SK-N-SH (cell line): ENCODE measurements around the gene SON. TPM values are rescaled to one million over a fixed set of nuclear protein-coding genes. Genes with fewer than 3 reads are reported as not detected.

Source experiments
- CTCF ChIA-PET: fragments of 300-600, 350-600 bp; formaldehyde crosslinking; extraction: SDS; loops from one replicate; lab custom pipeline; 2021; lab: Yijun Ruan, JAX
- POLR2A ChIA-PET: fragments of 350-600 bp; sonication (Branson Sonifier 250); formaldehyde crosslinking; extraction: SDS; loops from one replicate; lab custom pipeline; 2020; ENCODE audit warnings: antibody characterized with exemption, inconsistent platforms; lab: Yijun Ruan, JAX
- DNase-seq: peaks from one replicate; pipeline ENCODE4 v3.0.0; 2012
- H2AFZ ChIP-seq: fragments of 200-600 bp; sonication (generic); 2 replicates; pipeline ENCODE4 v1.8.1; 2016; ENCODE audit warnings: antibody characterized with exemption, mild to moderate bottlenecking, low read depth
- H3F3A ChIP-seq: fragments of 200-600 bp; sonication (generic); replicated peaks from 2 replicates; pipeline ENCODE3; 2016; ENCODE audit warnings: antibody characterized with exemption, mild to moderate bottlenecking; ENCODE audit not compliant: insufficient read depth
- H3K27ac ChIP-seq, 2 experiments: fragments of 200-500 bp in 1 of 2; fragments of 200-600 bp in 1 of 2; sonication (Bioruptor generic) in 1 of 2; sonication (generic), shearing (Covaris generic) in 1 of 2; 2 replicates each; pipeline versions ENCODE4 v1.5.1 to v1.6.1; 2014 to 2016; ENCODE audit warnings: low read depth in 2 of 2, inconsistent platforms in 1 of 2, low read length in 1 of 2, mild to moderate bottlenecking in 1 of 2, mixed read lengths in 1 of 2
- H3K27me3 ChIP-seq: fragments of 200-600 bp; sonication (generic), shearing (Covaris generic); 2 replicates; pipeline ENCODE4 v1.6.1; 2016; ENCODE audit warnings: mixed run types; ENCODE audit not compliant: insufficient read depth
- H3K36me3 ChIP-seq, 2 experiments: fragments of 200-500 bp in 1 of 2; fragments of 200-600 bp in 1 of 2; sonication (Bioruptor generic) in 1 of 2; sonication (generic) in 1 of 2; replicated peaks in 1 of 2; 2 replicates each; pipeline versions ENCODE3 to v1.5.1; 2014 to 2016; ENCODE audit warnings: low read length in 1 of 2, mild to moderate bottlenecking in 1 of 2; ENCODE audit not compliant: insufficient read depth in 2 of 2, control insufficient read depth in 1 of 2
- H3K4me1 ChIP-seq, 2 experiments: fragments of 200-500 bp in 1 of 2; fragments of 200-600 bp in 1 of 2; sonication (Bioruptor generic) in 1 of 2; sonication (generic), shearing (Covaris generic) in 1 of 2; 2 replicates each; pipeline versions ENCODE4 v1.5.1 to v1.6.1; 2014 to 2016; ENCODE audit warnings: low read depth in 1 of 2, low read length in 1 of 2, mixed run types in 1 of 2; ENCODE audit not compliant: insufficient read depth in 2 of 2, control insufficient read depth in 1 of 2
- H3K4me2 ChIP-seq: fragments of 200-600 bp; sonication (generic), shearing (Covaris generic); 2 replicates; pipeline ENCODE4 v1.6.1; 2017; ENCODE audit warnings: mixed run types
- H3K4me3 ChIP-seq, 2 experiments: fragments of 200-500 bp in 1 of 2; fragments of 200-600 bp in 1 of 2; sonication (Bioruptor generic) in 1 of 2; sonication (generic), shearing (Covaris generic) in 1 of 2; 2 replicates each; pipeline versions ENCODE4 v1.5.1 to v1.8.1; 2014 to 2016; ENCODE audit warnings: low read depth in 2 of 2, inconsistent platforms in 1 of 2, low read length in 1 of 2, mild to moderate bottlenecking in 1 of 2, mixed read lengths in 1 of 2, moderate library complexity in 1 of 2
- H3K79me2 ChIP-seq: fragments of 200-600 bp; sonication (generic); 2 replicates; pipeline ENCODE4 v1.8.1; 2017; ENCODE audit warnings: mild to moderate bottlenecking; ENCODE audit not compliant: insufficient read depth
- H3K9ac ChIP-seq: fragments of 200-600 bp; sonication (generic); 2 replicates; pipeline ENCODE4 v1.6.1; 2017; ENCODE audit warnings: mixed run types
- H3K9me2 ChIP-seq: fragments of 200-600 bp; sonication (generic); 2 replicates; pipeline ENCODE4 v1.6.1; 2017; ENCODE audit warnings: mixed run types
- H3K9me3 ChIP-seq: fragments of 200-600 bp; sonication (generic); 2 replicates; pipeline ENCODE4 v1.6.1; 2017; ENCODE audit warnings: mixed run types, mild to moderate bottlenecking, moderate library complexity
- H4K20me1 ChIP-seq: fragments of 200-600 bp; sonication (generic); 2 replicates; pipeline ENCODE4 v1.6.1; 2017; ENCODE audit warnings: mild to moderate bottlenecking, mixed run types; ENCODE audit not compliant: insufficient read depth
- CHD2 ChIP-seq: fragments of 150-350 bp; IDR thresholded peaks from 2 replicates; pipeline ENCODE4 v1.6.1; 2018; ENCODE audit warnings: low read length; ENCODE audit not compliant: partially characterized antibody
- ELF1 ChIP-seq: IDR thresholded peaks from 2 replicates; pipeline ENCODE4 v1.4.0; 2012
- EP300 ChIP-seq, 2 experiments: IDR thresholded peaks; 2 replicates each; pipeline versions ENCODE4 v1.4.0 to v1.6.1; 2012; ENCODE audit warnings: borderline replicate concordance in 1 of 2, low read depth in 1 of 2, low read length in 1 of 2
- FOSL2 ChIP-seq: IDR thresholded peaks from 2 replicates; pipeline ENCODE4 v1.4.0; 2012; ENCODE audit warnings: low read depth, mild to moderate bottlenecking, moderate library complexity, borderline replicate concordance
- FOXJ3 ChIP-seq: sonication (generic); formaldehyde crosslinking; IDR thresholded peaks from 2 replicates; pipeline ENCODE4 v1.5.1; 2020; ENCODE audit warnings: mild to moderate bottlenecking, missing genetic modification reagents
- GABPA ChIP-seq: IDR thresholded peaks from 2 replicates; pipeline ENCODE4 v1.4.0; 2012; ENCODE audit warnings: low read depth, mild to moderate bottlenecking
- GATA2 ChIP-seq: sonication (generic); formaldehyde crosslinking; IDR thresholded peaks from 2 replicates; pipeline ENCODE4 v1.5.0; 2020; ENCODE audit warnings: mild to moderate bottlenecking, missing genetic modification reagents
- JUND ChIP-seq: IDR thresholded peaks from 2 replicates; pipeline ENCODE4 v1.4.0; 2012
- MEF2A ChIP-seq: IDR thresholded peaks from 2 replicates; pipeline ENCODE4 v1.4.0; 2012; ENCODE audit warnings: low read depth, borderline replicate concordance
- MXI1 ChIP-seq: IDR thresholded peaks from 2 replicates; pipeline ENCODE4 v1.6.1; 2012; ENCODE audit warnings: mild to moderate bottlenecking, low read depth, low read length, improper control_type of control experiment
- NFIC ChIP-seq: IDR thresholded peaks from 2 replicates; pipeline ENCODE4 v1.4.0; 2012; ENCODE audit warnings: borderline replicate concordance
- POLR2AphosphoS5 ChIP-seq: IDR thresholded peaks from 2 replicates; pipeline ENCODE4 v1.6.1; 2012; ENCODE audit warnings: low read depth, low read length
- RFX5 ChIP-seq: IDR thresholded peaks from 2 replicates; pipeline ENCODE4 v1.6.1; 2012; ENCODE audit warnings: mild to moderate bottlenecking, improper control_type of control experiment, low read length
- SIN3A ChIP-seq: IDR thresholded peaks from 2 replicates; pipeline ENCODE4 v1.6.1; 2012; ENCODE audit warnings: low read depth, mild to moderate bottlenecking, low read length, moderate library complexity, borderline replicate concordance
- SMC3 ChIP-seq: IDR thresholded peaks from 2 replicates; pipeline ENCODE4 v1.6.1; 2012; ENCODE audit warnings: low read depth, low read length, improper control_type of control experiment
- TAF1 ChIP-seq: IDR thresholded peaks from 2 replicates; pipeline ENCODE4 v1.6.1; 2012; ENCODE audit warnings: low read depth, mild to moderate bottlenecking, low read length, moderate library complexity, borderline replicate concordance
- TEAD4 ChIP-seq: IDR thresholded peaks from 2 replicates; pipeline ENCODE4 v1.4.0; 2012; ENCODE audit warnings: mild to moderate bottlenecking, borderline replicate concordance; ENCODE audit not compliant: insufficient read depth
- WGBS: methylation state at CpG from one replicate; pipeline ENCODE4 v1.1.6; 2017; ENCODE audit warnings: low lambda C conversion rate; 5-methylcytosine and 5-hydroxymethylcytosine counted together
- polyA plus RNA-seq, 3 experiments: library from polyadenylated mRNA; depleted of rRNA; stranded (reverse); fragments of >200 nt; gene quantifications; 2 replicates each; pipeline ENCODE4 v1.2.3, GENCODE V29; 2012
- TF ChIP-seq, protein P1 (sequence below): IDR thresholded peaks from 2 replicates; pipeline ENCODE4 v1.4.0; 2012; ENCODE audit warnings: low read depth, borderline replicate concordance
- TF ChIP-seq, protein P2 (sequence below): IDR thresholded peaks from 2 replicates; pipeline ENCODE4 v1.4.0; 2012; ENCODE audit warnings: low read depth, borderline replicate concordance
- TF ChIP-seq, protein P3 (sequence below): fragments of 150-350 bp; IDR thresholded peaks from 2 replicates; pipeline ENCODE4 v1.6.1; 2016; ENCODE audit warnings: mild to moderate bottlenecking, low read depth, low read length
- TF ChIP-seq, protein P4 (sequence below): IDR thresholded peaks from 2 replicates; pipeline ENCODE4 v1.6.1; 2012; ENCODE audit warnings: mild to moderate bottlenecking, low read depth, low read length, moderate library complexity

SON gene
- polyA plus RNA-seq, 1 of the 3 experiments (the other 2 are of a cell fraction): 45.9 TPM

DNA sequence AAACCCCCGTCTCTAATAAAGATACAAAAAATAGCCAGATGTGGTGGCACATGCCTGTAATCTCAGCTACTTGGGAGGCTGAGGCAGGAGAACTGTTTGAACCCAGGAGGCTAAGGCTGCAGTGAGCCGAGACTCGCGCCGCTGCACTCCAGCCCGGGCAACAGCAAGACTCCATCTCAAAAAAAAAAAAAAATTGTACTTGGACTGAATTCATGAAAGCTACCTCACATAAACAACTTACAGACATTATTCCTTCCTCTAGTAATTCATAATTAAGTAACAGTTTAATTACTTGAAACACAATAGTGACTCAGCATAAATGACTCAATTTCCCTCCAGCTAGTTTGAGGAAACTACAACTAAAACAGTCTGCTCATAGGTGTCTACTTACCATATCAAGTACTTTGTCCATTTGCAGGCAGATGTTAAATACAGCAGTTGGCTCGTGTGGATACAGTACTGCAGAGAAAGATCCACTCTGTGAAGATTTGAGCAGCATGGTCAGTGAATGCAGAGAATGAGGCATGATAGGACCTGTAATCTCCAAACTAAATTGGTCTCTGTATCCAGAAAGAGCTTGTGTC lies 36.2 kb downstream of the SON start:
- no peak for DNase-seq
- Histone ChIP-seq H3K27me3 (no peaks in the 10 kb centered on the region), H3K4me1 (peaks cover 0 to 6% of the 10 kb centered on the region in 2 experiments; a peak in 1 of 4 replicates), H3K4me2 (no peak overlapping the region), H3K27ac (peak overlapping the region; percentile 18 to 50; a peak in 3 of 4 replicates), H3K4me3 (no peak overlapping the region), H3K9me2 (no peaks in the 10 kb centered on the region), H3F3A (peaks cover 66% of the 10 kb centered on the region), H3K79me2 (peaks cover 17% of the 10 kb centered on the region; the same call in 1 of the 2 replicates), H3K36me3 (peaks cover 65 to 69% of the 10 kb centered on the region in 2 experiments), H2AFZ (no peak overlapping the region), H3K9me3 (no peaks in the 10 kb centered on the region), H4K20me1 (peaks cover 15% of the 10 kb centered on the region), H3K9ac (no peak overlapping the region)
- TF ChIP-seq SIN3A: no peak
- no peak for TF ChIP-seq GABPA
- no peak for TF ChIP-seq MXI1
- TF ChIP-seq POLR2AphosphoS5: peak; percentile 46
- no peak for TF ChIP-seq FOSL2
- no peak for TF ChIP-seq TEAD4
- TF ChIP-seq TAF1: no peak
- ChIA-PET CTCF (interaction anchor here (2.4 to 2.8 kb wide), 2 partner anchors 9 to 27 kb away, joined by 5 to 8 read pairs; partner anchors contain the start of gene DONSON), POLR2A (no interaction called here)
- WGBS: 91% methylated on average over 7 of the region's 7 CpGs

DNA sequence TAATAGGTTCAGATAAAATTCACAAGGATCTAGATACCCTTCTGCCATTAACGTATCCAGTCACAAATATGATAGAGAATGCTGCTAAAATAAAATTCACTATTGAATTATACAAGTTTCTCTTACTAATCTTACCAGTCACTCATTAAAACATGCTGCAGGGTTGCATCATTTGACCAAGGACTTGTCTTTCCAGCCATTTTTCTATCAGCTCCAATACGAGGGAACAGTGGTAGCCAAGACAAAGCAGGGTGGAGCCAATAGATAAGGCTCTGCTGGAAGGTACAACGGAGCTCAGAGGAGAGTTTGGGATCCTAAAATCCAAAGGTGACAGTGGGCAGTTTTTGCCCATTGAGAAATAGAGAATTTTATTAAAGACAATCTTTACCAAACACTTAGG lies 41.6 kb downstream of the SON start:
- H3K36me3 ChIP-seq: peaks cover 34 to 42% of the 10 kb centered on the region in 2 experiments
- no peaks in the 10 kb centered on the region for H3K9me3 ChIP-seq
- peaks cover 29% of the 10 kb centered on the region for H3F3A ChIP-seq
- H3K79me2 ChIP-seq: peaks cover 34% of the 10 kb centered on the region
- H4K20me1 ChIP-seq: no peaks in the 10 kb centered on the region
- peaks cover 4 to 6% of the 10 kb centered on the region in 2 experiments; a peak in 3 of 4 replicates for H3K4me1 ChIP-seq
- POLR2A ChIA-PET: no interaction called here
- no peaks in the 10 kb centered on the region for H3K27me3 ChIP-seq
- no peak overlapping the region for H3K27ac ChIP-seq
- H3K4me3 ChIP-seq: no peak overlapping the region
- CTCF ChIA-PET: interaction anchor here (1.3 kb wide), 1 partner anchor 10 kb away, joined by 4 read pairs; no protein-coding TSS in a partner anchor
- no peak for DNase-seq
- no peaks in the 10 kb centered on the region for H3K9me2 ChIP-seq
- no peak overlapping the region for H3K9ac ChIP-seq
- no peak overlapping the region for H2AFZ ChIP-seq
- WGBS: 88% methylated on average over 3 of the region's 3 CpGs
- no peak overlapping the region for H3K4me2 ChIP-seq
- TF ChIP-seq GATA2 (CRISPR knock-in tag) (no peak), MEF2A (no peak), CHD2 (no peak), RFX5 (no peak), ELF1 (no peak), EP300 (IDR thresholded peaks at IDR 0.05; ENCODE audit: borderline replicate concordance in 1 of 2, low read depth in 1 of 2, low read length in 1 of 2) (no peak), JUND (no peak), SMC3 (no peak), POLR2AphosphoS5 (no peak), FOXJ3 (CRISPR knock-in tag) (no peak), GABPA (no peak), NFIC (no peak)
- TF ChIP-seq, protein P1, sequence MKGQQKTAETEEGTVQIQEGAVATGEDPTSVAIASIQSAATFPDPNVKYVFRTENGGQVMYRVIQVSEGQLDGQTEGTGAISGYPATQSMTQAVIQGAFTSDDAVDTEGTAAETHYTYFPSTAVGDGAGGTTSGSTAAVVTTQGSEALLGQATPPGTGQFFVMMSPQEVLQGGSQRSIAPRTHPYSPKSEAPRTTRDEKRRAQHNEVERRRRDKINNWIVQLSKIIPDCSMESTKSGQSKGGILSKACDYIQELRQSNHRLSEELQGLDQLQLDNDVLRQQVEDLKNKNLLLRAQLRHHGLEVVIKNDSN: no peak
- TF ChIP-seq, protein P2, sequence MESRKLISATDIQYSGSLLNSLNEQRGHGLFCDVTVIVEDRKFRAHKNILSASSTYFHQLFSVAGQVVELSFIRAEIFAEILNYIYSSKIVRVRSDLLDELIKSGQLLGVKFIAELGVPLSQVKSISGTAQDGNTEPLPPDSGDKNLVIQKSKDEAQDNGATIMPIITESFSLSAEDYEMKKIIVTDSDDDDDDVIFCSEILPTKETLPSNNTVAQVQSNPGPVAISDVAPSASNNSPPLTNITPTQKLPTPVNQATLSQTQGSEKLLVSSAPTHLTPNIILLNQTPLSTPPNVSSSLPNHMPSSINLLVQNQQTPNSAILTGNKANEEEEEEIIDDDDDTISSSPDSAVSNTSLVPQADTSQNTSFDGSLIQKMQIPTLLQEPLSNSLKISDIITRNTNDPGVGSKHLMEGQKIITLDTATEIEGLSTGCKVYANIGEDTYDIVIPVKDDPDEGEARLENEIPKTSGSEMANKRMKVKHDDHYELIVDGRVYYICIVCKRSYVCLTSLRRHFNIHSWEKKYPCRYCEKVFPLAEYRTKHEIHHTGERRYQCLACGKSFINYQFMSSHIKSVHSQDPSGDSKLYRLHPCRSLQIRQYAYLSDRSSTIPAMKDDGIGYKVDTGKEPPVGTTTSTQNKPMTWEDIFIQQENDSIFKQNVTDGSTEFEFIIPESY: no peak
- TF ChIP-seq, protein P3, sequence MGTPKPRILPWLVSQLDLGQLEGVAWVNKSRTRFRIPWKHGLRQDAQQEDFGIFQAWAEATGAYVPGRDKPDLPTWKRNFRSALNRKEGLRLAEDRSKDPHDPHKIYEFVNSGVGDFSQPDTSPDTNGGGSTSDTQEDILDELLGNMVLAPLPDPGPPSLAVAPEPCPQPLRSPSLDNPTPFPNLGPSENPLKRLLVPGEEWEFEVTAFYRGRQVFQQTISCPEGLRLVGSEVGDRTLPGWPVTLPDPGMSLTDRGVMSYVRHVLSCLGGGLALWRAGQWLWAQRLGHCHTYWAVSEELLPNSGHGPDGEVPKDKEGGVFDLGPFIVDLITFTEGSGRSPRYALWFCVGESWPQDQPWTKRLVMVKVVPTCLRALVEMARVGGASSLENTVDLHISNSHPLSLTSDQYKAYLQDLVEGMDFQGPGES: no peak
- TF ChIP-seq, protein P4, sequence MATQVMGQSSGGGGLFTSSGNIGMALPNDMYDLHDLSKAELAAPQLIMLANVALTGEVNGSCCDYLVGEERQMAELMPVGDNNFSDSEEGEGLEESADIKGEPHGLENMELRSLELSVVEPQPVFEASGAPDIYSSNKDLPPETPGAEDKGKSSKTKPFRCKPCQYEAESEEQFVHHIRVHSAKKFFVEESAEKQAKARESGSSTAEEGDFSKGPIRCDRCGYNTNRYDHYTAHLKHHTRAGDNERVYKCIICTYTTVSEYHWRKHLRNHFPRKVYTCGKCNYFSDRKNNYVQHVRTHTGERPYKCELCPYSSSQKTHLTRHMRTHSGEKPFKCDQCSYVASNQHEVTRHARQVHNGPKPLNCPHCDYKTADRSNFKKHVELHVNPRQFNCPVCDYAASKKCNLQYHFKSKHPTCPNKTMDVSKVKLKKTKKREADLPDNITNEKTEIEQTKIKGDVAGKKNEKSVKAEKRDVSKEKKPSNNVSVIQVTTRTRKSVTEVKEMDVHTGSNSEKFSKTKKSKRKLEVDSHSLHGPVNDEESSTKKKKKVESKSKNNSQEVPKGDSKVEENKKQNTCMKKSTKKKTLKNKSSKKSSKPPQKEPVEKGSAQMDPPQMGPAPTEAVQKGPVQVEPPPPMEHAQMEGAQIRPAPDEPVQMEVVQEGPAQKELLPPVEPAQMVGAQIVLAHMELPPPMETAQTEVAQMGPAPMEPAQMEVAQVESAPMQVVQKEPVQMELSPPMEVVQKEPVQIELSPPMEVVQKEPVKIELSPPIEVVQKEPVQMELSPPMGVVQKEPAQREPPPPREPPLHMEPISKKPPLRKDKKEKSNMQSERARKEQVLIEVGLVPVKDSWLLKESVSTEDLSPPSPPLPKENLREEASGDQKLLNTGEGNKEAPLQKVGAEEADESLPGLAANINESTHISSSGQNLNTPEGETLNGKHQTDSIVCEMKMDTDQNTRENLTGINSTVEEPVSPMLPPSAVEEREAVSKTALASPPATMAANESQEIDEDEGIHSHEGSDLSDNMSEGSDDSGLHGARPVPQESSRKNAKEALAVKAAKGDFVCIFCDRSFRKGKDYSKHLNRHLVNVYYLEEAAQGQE: no peak
